Endothelial cell of umbilical vein (primary cell): ENCODE results near the gene PRAMEF12. TPM values are rescaled to one million over a fixed set of nuclear protein-coding genes. Genes with fewer than 3 reads are reported as not detected.

Experiments used
- BruUV-seq: library from RNA; stranded (reverse); fragments of 400-500 nt; replicated peaks from 2 replicates; lab custom pipeline; 2021; lab: Mats Ljungman, UMichigan
- CTCF ChIA-PET: fragments of 300-600, 350-600 bp; sonication (Branson Sonifier 250); formaldehyde crosslinking; loops from one replicate; lab custom pipeline; 2021; ENCODE audit warnings: antibody characterized with exemption, inconsistent platforms; lab: Charles Lee
- POLR2A ChIA-PET: fragments of 300-600, 350-600 bp; sonication (Branson Sonifier 250); formaldehyde crosslinking; loops from one replicate; lab custom pipeline; 2021; ENCODE audit warnings: antibody characterized with exemption, inconsistent platforms; lab: Charles Lee
- DNase-seq: peaks from one replicate; pipeline ENCODE4 v3.0.0-alpha.2; 2011; ENCODE audit warnings: low read depth, low spot score
- FAIRE-seq: peaks from 2 replicates; lab custom pipeline; 2011; peaks lifted over from hg19 to GRCh38; lab: Jason Lieb, UNC
- H2AFZ ChIP-seq: 2 replicates; pipeline ENCODE4 v1.6.0; 2012; ENCODE audit warnings: low read depth, low read length, control low read depth, inconsistent platforms
- H3K27ac ChIP-seq: 2 replicates; pipeline ENCODE4 v1.5.1; 2011; ENCODE audit warnings: low read depth, mild to moderate bottlenecking, control low read depth, low read length, moderate library complexity; ENCODE audit not compliant: insufficient read depth
- H3K27me3 ChIP-seq, 2 experiments: 2 replicates each; pipeline versions ENCODE4 v1.6.0 to v1.6.1; 2011; ENCODE audit warnings: low read length in 2 of 2, mixed read lengths in 1 of 2; ENCODE audit not compliant: control insufficient read depth in 2 of 2, insufficient read depth in 2 of 2
- H3K36me3 ChIP-seq, 2 experiments: 2 replicates in 1 of 2; 3 replicates in 1 of 2; pipeline ENCODE4 v1.5.1; 2011; ENCODE audit warnings: low read length in 2 of 2, mild to moderate bottlenecking in 1 of 2, moderate library complexity in 1 of 2; ENCODE audit not compliant: control insufficient read depth in 2 of 2, insufficient read depth in 2 of 2; ENCODE audit errors: extremely low read depth in 1 of 2
- H3K4me1 ChIP-seq: 3 replicates; pipeline ENCODE4 v1.5.1; 2011; ENCODE audit warnings: mild to moderate bottlenecking, low read length; ENCODE audit not compliant: control insufficient read depth, insufficient read depth; ENCODE audit errors: extremely low read depth
- H3K4me2 ChIP-seq: 2 replicates; pipeline ENCODE4 v1.6.1; 2011; ENCODE audit warnings: low read length, control low read depth, mixed read lengths; ENCODE audit not compliant: insufficient read depth
- H3K4me3 ChIP-seq, 3 experiments: fragments of 200-600 bp in 1 of 3; sonication (generic), shearing (Covaris generic) in 1 of 3; replicated peaks in 1 of 3; 2 replicates each; pipeline ENCODE4 v1.5.1; 2011 to 2016; ENCODE audit warnings: control low read depth in 3 of 3, low read length in 3 of 3, mild to moderate bottlenecking in 2 of 3, inconsistent platforms in 1 of 3, low read depth in 1 of 3, moderate library complexity in 1 of 3; ENCODE audit not compliant: insufficient read depth in 1 of 3
- H3K79me2 ChIP-seq: 2 replicates; pipeline ENCODE4 v1.6.0; 2012; ENCODE audit warnings: low read length, inconsistent platforms; ENCODE audit not compliant: control insufficient read depth, insufficient read depth
- H3K9ac ChIP-seq: replicated peaks from 2 replicates; pipeline ENCODE3; 2011; ENCODE audit warnings: low read length, control low read depth; ENCODE audit not compliant: insufficient read depth; ENCODE audit errors: extremely low read depth
- H3K9me1 ChIP-seq: replicated peaks from 3 replicates; pipeline ENCODE4 v1.6.0; 2011; ENCODE audit warnings: mild to moderate bottlenecking, low read length; ENCODE audit not compliant: control insufficient read depth, insufficient read depth; ENCODE audit errors: extremely low read depth
- H3K9me3 ChIP-seq: replicated peaks from 2 replicates; pipeline ENCODE4 v1.5.1; 2012; ENCODE audit warnings: low read length, inconsistent platforms; ENCODE audit not compliant: control insufficient read depth, insufficient read depth
- H4K20me1 ChIP-seq: replicated peaks from 2 replicates; pipeline ENCODE3; 2011; ENCODE audit warnings: mild to moderate bottlenecking, low read length; ENCODE audit not compliant: control insufficient read depth, insufficient read depth; ENCODE audit errors: extremely low read depth
- EZH2 ChIP-seq: IDR thresholded peaks from 2 replicates; pipeline ENCODE4 v1.6.1; 2012; ENCODE audit warnings: borderline replicate concordance, low read depth, mild to moderate bottlenecking, moderate library complexity, low read length, inconsistent platforms; ENCODE audit not compliant: severe bottlenecking
- FOS ChIP-seq: IDR thresholded peaks from 2 replicates; pipeline ENCODE4 v1.6.1; 2011; ENCODE audit warnings: mild to moderate bottlenecking, low read length, moderate library complexity, borderline replicate concordance; ENCODE audit not compliant: insufficient read depth
- GATA2 ChIP-seq: IDR thresholded peaks from 2 replicates; pipeline ENCODE4 v1.7.0; 2011; ENCODE audit warnings: low read depth, mild to moderate bottlenecking, moderate library complexity, mixed read lengths, low read length; ENCODE audit not compliant: insufficient read length, insufficient read depth
- JUN ChIP-seq: IDR thresholded peaks from 2 replicates; pipeline ENCODE4 v1.6.1; 2011; ENCODE audit warnings: borderline replicate concordance, low read depth; ENCODE audit not compliant: insufficient read length, insufficient read depth
- MYC ChIP-seq: IDR thresholded peaks from one replicate; pipeline ENCODE4 v1.6.1; 2011; ENCODE audit warnings: mild to moderate bottlenecking, low read depth, low read length
- POLR2A ChIP-seq: IDR thresholded peaks from 2 replicates; pipeline ENCODE4 v1.6.1; 2012; ENCODE audit warnings: low read depth, mild to moderate bottlenecking, control low read depth, low read length
- POLR2AphosphoS5 ChIP-seq: IDR thresholded peaks from 2 replicates; pipeline ENCODE4 v1.6.1; 2012; ENCODE audit warnings: low read depth, mild to moderate bottlenecking, control low read depth, low read length, moderate library complexity; ENCODE audit not compliant: insufficient read depth
- dilution Hi-C: fragments of 300-500 bp; cut with MboI; formaldehyde crosslinking; loops from one replicate; pipeline ENCODE4 v1.15.0; 2019; ENCODE audit warnings: low sequenced_read_pairs; ENCODE audit not compliant: extremely low pct_ligation_motif_present
- intact Hi-C: fragments of 100-400 bp; cut with micrococcal nuclease; formaldehyde crosslinking; loops from one replicate; pipeline ENCODE4 v1.10.0; 2022
- polyA plus RNA-seq, 4 experiments: library from polyadenylated mRNA; depleted of rRNA in 3 of 4; stranded (reverse) in 3 of 4; unstranded in 1 of 4; fragments of >200 nt; gene quantifications; 2 replicates each; pipeline versions ENCODE4 v1.2.1 to v1.2.3, GENCODE V29; 2011 to 2012; ENCODE audit warnings: missing spikeins in 1 of 4
- total RNA-seq: library from RNA; stranded (reverse); gene quantifications from 2 replicates; pipeline ENCODE4 v1.2.3, GENCODE V29; 2021
- TF ChIP-seq, protein P1 (sequence below): IDR thresholded peaks from 2 replicates; pipeline ENCODE4 v1.6.1; 2011; ENCODE audit not compliant: insufficient read depth, insufficient read length
- TF ChIP-seq, protein P2 (sequence below), 2 donors: IDR thresholded peaks; 1 replicate in 1 of 2; 2 replicates in 1 of 2; pipeline ENCODE4 v1.5.1; 2011; ENCODE audit warnings: low read length in 2 of 2, mild to moderate bottlenecking in 2 of 2, moderate library complexity in 2 of 2, control low read depth in 1 of 2, inconsistent platforms in 1 of 2, low read depth in 1 of 2; ENCODE audit not compliant: insufficient read depth in 1 of 2; ENCODE audit errors: extremely low read depth in 1 of 2

The PRAMEF12 gene
- total and polyA plus RNA-seq, 2 donors (not counting 3 experiments of a cell fraction or from before 2014, with no cell fraction given): not detected

DNA sequence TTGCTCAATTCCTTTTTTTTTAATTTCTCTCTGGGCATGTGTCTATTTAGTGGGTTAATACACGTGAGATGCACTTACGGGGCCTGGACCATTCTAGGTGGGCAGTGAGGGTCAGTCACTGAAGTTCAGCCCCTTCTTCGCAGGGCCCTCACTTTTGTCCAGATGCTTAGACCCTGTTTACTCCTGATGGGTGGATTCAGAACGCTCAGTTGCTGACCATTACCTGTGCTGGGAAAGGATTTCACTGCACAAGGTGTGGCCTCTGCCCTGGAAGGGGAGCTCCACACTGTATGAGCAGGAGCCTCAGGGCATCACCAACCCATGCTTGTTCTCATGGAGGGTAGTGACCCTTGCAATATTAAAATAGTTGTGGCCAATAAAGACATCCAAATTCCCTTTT lies 4.5 kb downstream of the PRAMEF12 start:
- dilution Hi-C loops: no loop called here
- FAIRE-seq: no peak
- H3K4me3 ChIP-seq: no peak overlapping the region

More for the DNA sequence above, 4.5 kb downstream of the PRAMEF12 start:
- Histone ChIP-seq H3K36me3 (no peaks in the 10 kb centered on the region), H4K20me1 (no peaks in the 10 kb centered on the region), H3K27me3 (no peaks in the 10 kb centered on the region), H3K9me1 (no peaks in the 10 kb centered on the region), H3K9ac (no peak overlapping the region), H3K4me2 (no peak overlapping the region), H2AFZ (no peak overlapping the region), H3K27ac (no peak overlapping the region), H3K79me2 (no peaks in the 10 kb centered on the region), H3K9me3 (no peaks in the 10 kb centered on the region), H3K4me1 (no peaks in the 10 kb centered on the region)
- intact Hi-C loops: no loop called here
- POLR2A ChIA-PET: no interaction called here
- BruUV-seq: no TSS peak
- TF ChIP-seq MYC (no peak), POLR2A (no peak), GATA2 (no peak), JUN (no peak), FOS (no peak), EZH2 (no peak), POLR2AphosphoS5 (no peak)
- TF ChIP-seq, protein P1, sequence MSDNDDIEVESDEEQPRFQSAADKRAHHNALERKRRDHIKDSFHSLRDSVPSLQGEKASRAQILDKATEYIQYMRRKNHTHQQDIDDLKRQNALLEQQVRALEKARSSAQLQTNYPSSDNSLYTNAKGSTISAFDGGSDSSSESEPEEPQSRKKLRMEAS: no peak
- TF ChIP-seq, protein P2, sequence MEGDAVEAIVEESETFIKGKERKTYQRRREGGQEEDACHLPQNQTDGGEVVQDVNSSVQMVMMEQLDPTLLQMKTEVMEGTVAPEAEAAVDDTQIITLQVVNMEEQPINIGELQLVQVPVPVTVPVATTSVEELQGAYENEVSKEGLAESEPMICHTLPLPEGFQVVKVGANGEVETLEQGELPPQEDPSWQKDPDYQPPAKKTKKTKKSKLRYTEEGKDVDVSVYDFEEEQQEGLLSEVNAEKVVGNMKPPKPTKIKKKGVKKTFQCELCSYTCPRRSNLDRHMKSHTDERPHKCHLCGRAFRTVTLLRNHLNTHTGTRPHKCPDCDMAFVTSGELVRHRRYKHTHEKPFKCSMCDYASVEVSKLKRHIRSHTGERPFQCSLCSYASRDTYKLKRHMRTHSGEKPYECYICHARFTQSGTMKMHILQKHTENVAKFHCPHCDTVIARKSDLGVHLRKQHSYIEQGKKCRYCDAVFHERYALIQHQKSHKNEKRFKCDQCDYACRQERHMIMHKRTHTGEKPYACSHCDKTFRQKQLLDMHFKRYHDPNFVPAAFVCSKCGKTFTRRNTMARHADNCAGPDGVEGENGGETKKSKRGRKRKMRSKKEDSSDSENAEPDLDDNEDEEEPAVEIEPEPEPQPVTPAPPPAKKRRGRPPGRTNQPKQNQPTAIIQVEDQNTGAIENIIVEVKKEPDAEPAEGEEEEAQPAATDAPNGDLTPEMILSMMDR (IDR thresholded peaks at IDR 0.05; ENCODE audit: extremely low read depth in 1 of 2, insufficient read depth in 1 of 2, low read depth in 1 of 2, low read length in 2 of 2): no peak
- no peak for DNase-seq
- CTCF ChIA-PET: no interaction called here
